HG03135 (cell line): ENCODE data around the gene KCNN2.

Experiments
- ATAC-seq: cut with Tn5 transposase; IDR thresholded peaks from one replicate; pipeline ENCODE4 v1.9.1; 2021; ENCODE audit warnings: mild to moderate bottlenecking, moderate library complexity; ENCODE audit not compliant: unreplicated experiment

Gene KCNN2

GRCh38 chr5:114361724-114362196, at the start of gene KCNN2:
TSS of gene KCNN2 (plus strand) at chr5:114362070. CDS start at chr5:114362140, 70 bp downstream.
- no peak for ATAC-seq

GRCh38 chr5:114312658-114313057, 49.2 kb upstream of the KCNN2 start:
- no peak for ATAC-seq

GRCh38 chr5:114314061-114314460, 47.8 kb upstream of the KCNN2 start:
- no peak for ATAC-seq

GRCh38 chr5:114316167-114316566, 45.7 kb upstream of the KCNN2 start:
- no peak for ATAC-seq

- ATAC-seq = no peak
These were observed 44.1 kb upstream of the KCNN2 start for GRCh38 chr5:114317751-114318150.

GRCh38 chr5:114319236-114319635, 42.6 kb upstream of the KCNN2 start:
- no peak for ATAC-seq

- no peak for ATAC-seq
These were observed 42.0 kb upstream of the KCNN2 start for GRCh38 chr5:114319821-114320220.

- ATAC-seq = no peak
These were observed 37.6 kb upstream of the KCNN2 start for GRCh38 chr5:114324282-114324681.

- no peak for ATAC-seq
These were observed 36.3 kb upstream of the KCNN2 start for GRCh38 chr5:114325541-114325940.

GRCh38 chr5:114327474-114327873, 34.4 kb upstream of the KCNN2 start:
- no peak for ATAC-seq

- ATAC-seq = no peak
These were observed 33.9 kb upstream of the KCNN2 start for GRCh38 chr5:114327987-114328386.

GRCh38 chr5:114330916-114331531, 30.8 kb upstream of the KCNN2 start:
- ATAC-seq = no peak

GRCh38 chr5:114332493-114332892, 29.4 kb upstream of the KCNN2 start:
- no peak for ATAC-seq

- no peak for ATAC-seq
These were observed 28.9 kb upstream of the KCNN2 start for GRCh38 chr5:114332925-114333324.

GRCh38 chr5:114335391-114335790, 26.5 kb upstream of the KCNN2 start:
- ATAC-seq = no peak

GRCh38 chr5:114339108-114339507, 22.8 kb upstream of the KCNN2 start:
- ATAC-seq = no peak

- ATAC-seq = no peak
These were observed 15.7 kb upstream of the KCNN2 start for GRCh38 chr5:114346181-114346580.

- no peak for ATAC-seq
These were observed 6.6 kb upstream of the KCNN2 start for GRCh38 chr5:114355086-114355830.

GRCh38 chr5:114358329-114358728, 3.5 kb upstream of the KCNN2 start:
- no peak for ATAC-seq

GRCh38 chr5:114360357-114360756, 1.5 kb upstream of the KCNN2 start:
- ATAC-seq = no peak

GRCh38 chr5:114360816-114361723, 800 bp upstream of the KCNN2 start:
- ATAC-seq = no peak
